ENCODE results near the gene ZNF354C. TPM values are rescaled to one million over a fixed set of nuclear protein-coding genes. Genes with fewer than 3 reads are reported as not detected.

Gene ZNF354C
- 1.4 and 3.4 TPM in 2 replicates for total RNA-seq
- 0.28 and 1.9 TPM in 2 replicates for polyA plus RNA-seq

- Histone ChIP-seq H3K9me3 (ENCODE audit: low read depth) (no peaks in the 10 kb centered on the region), H3K27ac (no peak within 1 kb of the TSS), H3K4me3 (peak within 1 kb of the TSS; percentile 42), H3K36me3 (no peaks in the 10 kb centered on the region), H3K27me3 (no peaks in the 10 kb centered on the region), H3K4me1 (ENCODE audit: low read depth) (no peaks in the 10 kb centered on the region)
- peak; percentile 81 to 95 for DNase-seq (ENCODE audit: low read depth in 1 of 2, low spot score in 1 of 2)
- TF ChIP-seq, protein P1, sequence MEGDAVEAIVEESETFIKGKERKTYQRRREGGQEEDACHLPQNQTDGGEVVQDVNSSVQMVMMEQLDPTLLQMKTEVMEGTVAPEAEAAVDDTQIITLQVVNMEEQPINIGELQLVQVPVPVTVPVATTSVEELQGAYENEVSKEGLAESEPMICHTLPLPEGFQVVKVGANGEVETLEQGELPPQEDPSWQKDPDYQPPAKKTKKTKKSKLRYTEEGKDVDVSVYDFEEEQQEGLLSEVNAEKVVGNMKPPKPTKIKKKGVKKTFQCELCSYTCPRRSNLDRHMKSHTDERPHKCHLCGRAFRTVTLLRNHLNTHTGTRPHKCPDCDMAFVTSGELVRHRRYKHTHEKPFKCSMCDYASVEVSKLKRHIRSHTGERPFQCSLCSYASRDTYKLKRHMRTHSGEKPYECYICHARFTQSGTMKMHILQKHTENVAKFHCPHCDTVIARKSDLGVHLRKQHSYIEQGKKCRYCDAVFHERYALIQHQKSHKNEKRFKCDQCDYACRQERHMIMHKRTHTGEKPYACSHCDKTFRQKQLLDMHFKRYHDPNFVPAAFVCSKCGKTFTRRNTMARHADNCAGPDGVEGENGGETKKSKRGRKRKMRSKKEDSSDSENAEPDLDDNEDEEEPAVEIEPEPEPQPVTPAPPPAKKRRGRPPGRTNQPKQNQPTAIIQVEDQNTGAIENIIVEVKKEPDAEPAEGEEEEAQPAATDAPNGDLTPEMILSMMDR (IDR thresholded peaks at IDR 0.05; ENCODE audit: low read depth, low read length), result no peak
These were observed at the start of gene ZNF354C for GRCh38 chr5:179060116-179061008. TSS of gene ZNF354C (plus strand) at chr5:179060373. CDS start at chr5:179062069, 1,696 bp downstream.

DNA sequence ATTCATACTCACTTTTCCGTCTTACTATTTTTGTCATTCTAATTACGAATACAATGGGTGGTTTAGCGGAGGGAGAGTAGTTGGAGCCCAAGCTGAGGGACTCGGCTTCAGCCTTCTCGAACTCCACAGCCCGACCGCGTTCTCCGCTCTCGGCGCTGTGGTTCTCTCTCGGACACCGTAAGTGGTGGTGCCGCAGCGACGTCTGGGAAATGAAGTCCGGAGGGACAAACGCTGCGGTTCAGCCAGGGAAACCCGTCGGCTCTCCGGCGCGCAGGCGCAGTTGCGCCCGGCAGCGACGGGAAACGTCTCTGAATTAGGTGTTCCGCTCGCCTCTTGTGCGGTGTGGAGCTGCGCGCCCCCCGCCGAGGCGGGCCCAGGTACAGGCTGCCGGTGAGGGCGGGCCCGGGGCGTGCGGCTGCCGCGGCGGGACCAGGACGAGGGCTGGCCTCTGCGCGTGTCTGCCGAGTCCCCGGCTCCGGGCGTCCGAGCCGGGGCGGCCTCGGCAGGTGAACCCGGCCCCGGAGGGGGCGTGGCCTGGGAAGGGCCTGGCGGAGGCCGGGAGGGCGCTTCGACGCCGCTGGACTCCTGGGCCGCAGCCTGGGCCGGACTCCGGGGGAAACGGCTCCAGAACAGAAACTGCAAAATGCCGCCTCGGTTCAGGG, 36.5 kb upstream of the ZNF354C start, which contains the start of gene ZNF879:
Gene ZNF879, plus strand, starts transcription at position 277 of the 662 bp plus-strand sequence. CDS start 1,201 bp downstream, outside the sequence.
- TF ChIP-seq, protein P1 (IDR thresholded peaks at IDR 0.05; ENCODE audit: low read depth, low read length), result no peak
- H3K27me3 ChIP-seq, result no peaks in the 10 kb centered on the region
- DNase-seq (ENCODE audit: low read depth in 1 of 2, low spot score in 1 of 2), result peak; percentile 96 to 98
- H3K9me3 ChIP-seq (ENCODE audit: low read depth), result no peaks in the 10 kb centered on the region
- peak within 1 kb of the TSS; percentile 64 for H3K4me3 ChIP-seq
- H3K36me3 ChIP-seq, result peaks cover 9% of the 10 kb centered on the region
- H3K4me1 ChIP-seq (ENCODE audit: low read depth), result no peaks in the 10 kb centered on the region
- peak within 1 kb of the TSS; percentile 79 for H3K27ac ChIP-seq

- peaks cover 24% of the 10 kb centered on the region for H3K36me3 ChIP-seq
- H3K4me1 ChIP-seq (ENCODE audit: low read depth), result no peaks in the 10 kb centered on the region
- TF ChIP-seq, protein P1 (IDR thresholded peaks at IDR 0.05; ENCODE audit: low read depth, low read length), result no peak
- H3K27ac ChIP-seq, result no peak overlapping the region
- H3K9me3 ChIP-seq (ENCODE audit: low read depth), result peaks cover 3% of the 10 kb centered on the region
- no peaks in the 10 kb centered on the region for H3K27me3 ChIP-seq
- no peak overlapping the region for H3K4me3 ChIP-seq
- no peak for DNase-seq (ENCODE audit: low read depth in 1 of 2, low spot score in 1 of 2)
These were observed 27.1 kb upstream of the ZNF354C start for GRCh38 chr5:179033004-179033580.

DNA sequence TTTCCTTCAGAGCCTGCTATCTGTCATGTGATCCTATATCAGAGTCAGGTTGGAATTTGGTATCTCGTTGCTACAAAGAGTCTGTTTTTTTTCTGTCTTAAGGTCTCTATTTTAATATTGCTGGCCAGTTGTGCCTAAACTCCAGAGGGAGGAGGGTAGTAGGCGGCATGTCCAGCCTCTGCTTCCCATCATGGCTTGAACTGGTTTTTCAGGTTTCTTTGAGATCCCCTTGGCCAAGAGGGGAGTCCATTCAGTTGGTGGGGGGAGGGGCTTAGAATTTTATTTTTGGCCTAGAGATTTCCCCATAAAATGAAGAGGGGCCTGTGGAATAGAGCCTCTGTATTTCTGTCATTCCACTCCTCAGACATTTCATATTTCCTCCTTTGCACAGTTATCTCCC, 15.4 kb upstream of the ZNF354C start:
- H3K4me3 ChIP-seq, result no peak overlapping the region
- H3K27ac ChIP-seq, result no peak overlapping the region
- H3K27me3 ChIP-seq, result no peaks in the 10 kb centered on the region
- no peaks in the 10 kb centered on the region for H3K4me1 ChIP-seq (ENCODE audit: low read depth)
- no peaks in the 10 kb centered on the region for H3K36me3 ChIP-seq
- TF ChIP-seq, protein P1 (IDR thresholded peaks at IDR 0.05; ENCODE audit: low read depth, low read length), result no peak
- no peak for DNase-seq (ENCODE audit: low read depth in 1 of 2, low spot score in 1 of 2)
- H3K9me3 ChIP-seq (ENCODE audit: low read depth), result no peaks in the 10 kb centered on the region

DNA sequence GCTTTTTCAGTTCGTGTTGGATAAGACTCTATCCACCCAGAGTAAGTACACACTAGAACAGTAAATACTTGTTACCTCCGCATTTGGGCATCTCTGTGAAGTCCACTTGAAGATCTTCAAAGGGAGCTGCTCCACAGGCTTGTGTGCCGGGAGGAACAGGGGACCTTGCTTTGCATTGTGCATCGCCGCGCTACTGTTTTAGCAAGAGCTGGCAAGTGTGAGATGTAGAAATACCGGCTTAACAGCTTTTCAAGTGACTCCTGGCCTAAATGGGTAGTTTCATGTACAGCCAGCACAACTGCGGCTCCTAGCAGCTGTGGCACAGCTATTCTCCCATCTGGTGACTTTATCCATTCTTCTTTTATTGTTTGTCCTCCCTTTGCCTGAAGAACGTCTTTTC, 8.4 kb upstream of the ZNF354C start:
- Histone ChIP-seq H3K9me3 (ENCODE audit: low read depth) (no peaks in the 10 kb centered on the region), H3K4me1 (ENCODE audit: low read depth) (no peaks in the 10 kb centered on the region), H3K27me3 (no peaks in the 10 kb centered on the region), H3K36me3 (no peaks in the 10 kb centered on the region), H3K4me3 (no peak overlapping the region), H3K27ac (no peak overlapping the region)
- no peak for DNase-seq (ENCODE audit: low read depth in 1 of 2, low spot score in 1 of 2)
- TF ChIP-seq, protein P1 (IDR thresholded peaks at IDR 0.05; ENCODE audit: low read depth, low read length), result no peak

Data from cardiac muscle cell (in vitro differentiated cells and primary cell).